ENCODE results near the gene PHACTR1.

PHACTR1 gene

DNA sequence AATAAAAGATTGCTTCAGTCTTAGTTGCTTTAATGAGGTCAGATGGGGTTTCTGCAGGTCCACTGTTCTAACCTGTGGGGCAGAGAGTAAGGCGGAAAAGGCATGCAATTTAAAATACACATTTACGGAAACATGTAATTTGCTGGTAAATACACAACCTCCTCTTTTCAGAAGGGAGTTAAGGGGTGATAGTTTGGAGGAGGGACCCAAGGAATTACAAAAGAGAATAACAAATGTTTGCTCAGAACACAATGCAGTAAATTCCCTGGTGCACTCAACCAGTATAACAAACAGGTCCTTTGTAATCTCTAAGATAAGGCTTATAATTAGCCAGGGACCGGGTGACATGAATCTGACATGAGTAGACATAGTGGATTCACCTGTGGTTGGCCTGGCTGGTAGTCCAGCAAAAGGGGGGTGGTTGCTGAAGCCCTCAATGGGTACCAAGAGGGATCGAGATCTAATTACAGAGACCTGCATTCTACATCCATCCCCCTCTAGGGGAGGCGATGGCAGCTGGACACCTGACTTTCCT, 295.1 kb downstream of the PHACTR1 start:
- no peak for TF ChIP-seq PAX5 (IDR thresholded peaks at IDR 0.05; ENCODE audit: insufficient read depth, low read length, severe bottlenecking)
- no peak for TF ChIP-seq SPI1 (IDR thresholded peaks at IDR 0.05; ENCODE audit: low read depth, low read length)
- no peak for TF ChIP-seq POLR2AphosphoS5 (IDR thresholded peaks at IDR 0.05; ENCODE audit: low read depth, low read length)
- TF ChIP-seq TAF1 (IDR thresholded peaks at IDR 0.05; ENCODE audit: low read depth, low read length), result no peak
- TF ChIP-seq POU2F2 (IDR thresholded peaks at IDR 0.05; ENCODE audit: low read depth, low read length), result no peak
- no peak for TF ChIP-seq POLR2A (IDR thresholded peaks at IDR 0.05; ENCODE audit: low read depth, low read length)
- no peak for DNase-seq (ENCODE audit: insufficient read length, low spot score)
- no peak for FAIRE-seq

DNA sequence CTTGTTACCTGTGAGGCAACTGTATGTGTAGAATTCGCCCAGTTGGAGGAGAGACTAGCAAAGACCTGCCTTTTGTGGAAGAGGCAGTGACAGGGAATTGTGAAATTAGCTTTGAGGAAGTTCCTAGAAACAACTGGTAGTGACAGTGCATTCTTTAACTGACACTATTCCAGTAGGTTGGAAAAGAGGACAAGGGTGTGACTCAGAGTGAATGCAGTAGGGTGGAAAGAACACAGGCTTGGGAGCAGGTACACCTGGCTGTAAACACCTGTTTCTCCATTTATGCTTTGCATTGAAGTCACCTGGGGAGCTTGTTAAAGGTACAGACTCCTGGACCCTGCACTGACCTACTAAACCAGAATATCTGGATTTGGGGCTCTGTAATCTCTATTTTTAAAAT, 295.7 kb downstream of the PHACTR1 start:
- DNase-seq (ENCODE audit: insufficient read length, low spot score) (no peak), FAIRE-seq (no peak)
- no peak for TF ChIP-seq POLR2A (IDR thresholded peaks at IDR 0.05; ENCODE audit: low read depth, low read length)

- DNase-seq (ENCODE audit: insufficient read length, low spot score) (no peak), FAIRE-seq (no peak)
- TF ChIP-seq TAF1 (IDR thresholded peaks at IDR 0.05; ENCODE audit: low read depth, low read length) (no peak), POLR2AphosphoS5 (IDR thresholded peaks at IDR 0.05; ENCODE audit: low read depth, low read length) (no peak), POU2F2 (IDR thresholded peaks at IDR 0.05; ENCODE audit: low read depth, low read length) (no peak), POLR2A (IDR thresholded peaks at IDR 0.05; ENCODE audit: low read depth, low read length) (no peak), SPI1 (IDR thresholded peaks at IDR 0.05; ENCODE audit: low read depth, low read length) (no peak)
Measured at GRCh38 chr6:13012977-13013680, 296.6 kb downstream of the PHACTR1 start.

DNA sequence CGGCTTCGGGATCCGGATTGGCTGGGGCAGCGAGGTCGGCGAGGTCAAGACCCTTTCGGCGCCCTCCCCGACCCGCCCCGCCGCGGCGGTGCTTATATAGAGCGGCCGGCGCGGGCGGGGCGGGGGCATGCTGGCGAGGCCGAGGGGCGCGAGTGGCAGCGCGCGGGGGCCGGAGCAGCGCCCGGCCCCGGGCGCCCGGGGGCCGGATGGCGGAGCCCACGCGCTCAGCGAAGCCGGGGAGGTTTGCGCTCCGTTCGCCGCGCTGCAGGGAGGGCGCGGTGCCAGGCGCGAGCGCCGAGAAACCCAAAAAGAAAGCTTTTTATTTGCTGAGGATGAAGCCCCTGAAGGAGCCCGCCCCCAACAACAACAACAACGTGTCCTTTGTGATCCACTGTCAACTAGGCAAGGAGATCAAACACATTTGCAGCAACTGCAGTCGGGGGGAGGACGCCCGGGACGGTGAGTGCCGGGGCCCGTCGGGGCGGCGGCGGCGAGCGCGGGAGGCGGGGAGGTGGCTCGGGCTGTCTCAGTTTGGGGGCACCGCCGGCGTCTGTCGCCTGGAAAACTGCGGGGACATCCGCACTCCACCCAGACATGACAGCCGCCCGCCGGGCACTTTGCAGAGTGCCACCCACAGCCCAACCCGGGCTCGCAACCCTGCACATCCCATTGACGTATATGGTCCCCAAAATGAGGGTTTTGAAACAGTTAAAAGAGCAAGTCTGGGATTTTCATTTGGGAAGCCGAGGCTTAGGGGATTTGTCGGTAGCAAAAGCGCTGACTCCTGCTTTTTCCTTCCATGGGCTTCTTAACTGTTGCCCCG, 297.3 kb downstream of the PHACTR1 start:
- peak; percentile 25 for DNase-seq (ENCODE audit: insufficient read length, low spot score)
- no peak for FAIRE-seq
- TF ChIP-seq TAF1 (IDR thresholded peaks at IDR 0.05; ENCODE audit: low read depth, low read length) (no peak), POLR2AphosphoS5 (IDR thresholded peaks at IDR 0.05; ENCODE audit: low read depth, low read length) (no peak), POLR2A (IDR thresholded peaks at IDR 0.05; ENCODE audit: low read depth, low read length) (no peak), POU2F2 (IDR thresholded peaks at IDR 0.05; ENCODE audit: low read depth, low read length) (no peak), SPI1 (IDR thresholded peaks at IDR 0.05; ENCODE audit: low read depth, low read length) (no peak), PAX5 (IDR thresholded peaks at IDR 0.05; ENCODE audit: insufficient read depth, low read length, severe bottlenecking) (no peak)

DNA sequence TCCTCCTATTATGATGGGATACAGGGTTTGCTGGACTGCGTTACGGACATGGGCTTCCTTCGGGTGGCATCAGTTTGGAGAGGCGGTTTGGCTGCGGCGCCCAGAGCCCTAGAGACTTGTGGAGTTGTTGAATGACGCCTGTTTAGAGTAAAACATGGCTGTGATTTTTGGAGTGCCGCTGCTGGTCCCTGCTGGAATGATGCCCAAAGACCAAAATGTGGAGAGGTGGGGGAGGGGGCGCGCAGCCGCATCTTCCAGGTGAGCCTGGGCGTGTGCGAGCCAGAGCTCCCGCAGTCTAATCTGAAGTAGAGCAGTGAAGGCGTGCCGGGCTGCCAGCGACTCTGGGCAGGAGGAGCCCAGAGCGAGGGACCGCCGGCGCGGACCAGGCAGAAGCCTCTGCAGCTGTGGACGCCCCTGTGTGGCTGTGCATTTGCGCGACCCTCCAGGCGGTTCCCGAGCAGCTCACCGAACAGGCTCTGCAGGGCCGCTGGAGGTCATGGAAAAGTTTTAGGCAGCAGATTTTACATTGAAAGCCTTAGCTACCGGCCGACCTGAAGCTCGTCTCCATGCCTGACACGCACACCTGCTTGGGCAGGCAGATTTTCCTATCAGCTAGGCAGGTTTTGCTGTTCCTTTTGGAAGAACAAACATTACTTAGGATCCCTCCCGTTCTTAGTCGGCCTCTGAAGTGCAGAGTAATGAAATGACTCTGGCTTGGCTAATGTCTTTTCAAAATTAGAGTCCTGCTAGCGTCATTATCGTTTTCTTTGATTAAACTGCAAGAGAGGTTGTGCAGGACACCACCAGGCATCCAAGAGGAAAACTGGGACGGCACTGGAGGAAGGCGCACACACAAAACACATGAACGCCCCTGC, 298.2 kb downstream of the PHACTR1 start:
- DNase-seq (ENCODE audit: insufficient read length, low spot score), result no peak
- TF ChIP-seq TAF1 (IDR thresholded peaks at IDR 0.05; ENCODE audit: low read depth, low read length) (no peak), POLR2A (IDR thresholded peaks at IDR 0.05; ENCODE audit: low read depth, low read length) (no peak), PAX5 (IDR thresholded peaks at IDR 0.05; ENCODE audit: insufficient read depth, low read length, severe bottlenecking) (no peak), POU2F2 (IDR thresholded peaks at IDR 0.05; ENCODE audit: low read depth, low read length) (no peak), POLR2AphosphoS5 (IDR thresholded peaks at IDR 0.05; ENCODE audit: low read depth, low read length) (no peak), SPI1 (IDR thresholded peaks at IDR 0.05; ENCODE audit: low read depth, low read length) (no peak)
- no peak for FAIRE-seq

GRCh38 chr6:13015379-13015681, 298.8 kb downstream of the PHACTR1 start:
- TF ChIP-seq TAF1 (IDR thresholded peaks at IDR 0.05; ENCODE audit: low read depth, low read length) (no peak), SPI1 (IDR thresholded peaks at IDR 0.05; ENCODE audit: low read depth, low read length) (no peak), POU2F2 (IDR thresholded peaks at IDR 0.05; ENCODE audit: low read depth, low read length) (no peak), PAX5 (IDR thresholded peaks at IDR 0.05; ENCODE audit: insufficient read depth, low read length, severe bottlenecking) (no peak), POLR2AphosphoS5 (IDR thresholded peaks at IDR 0.05; ENCODE audit: low read depth, low read length) (no peak), POLR2A (IDR thresholded peaks at IDR 0.05; ENCODE audit: low read depth, low read length) (no peak)
- DNase-seq (ENCODE audit: insufficient read length, low spot score), result no peak
- FAIRE-seq, result no peak

DNA sequence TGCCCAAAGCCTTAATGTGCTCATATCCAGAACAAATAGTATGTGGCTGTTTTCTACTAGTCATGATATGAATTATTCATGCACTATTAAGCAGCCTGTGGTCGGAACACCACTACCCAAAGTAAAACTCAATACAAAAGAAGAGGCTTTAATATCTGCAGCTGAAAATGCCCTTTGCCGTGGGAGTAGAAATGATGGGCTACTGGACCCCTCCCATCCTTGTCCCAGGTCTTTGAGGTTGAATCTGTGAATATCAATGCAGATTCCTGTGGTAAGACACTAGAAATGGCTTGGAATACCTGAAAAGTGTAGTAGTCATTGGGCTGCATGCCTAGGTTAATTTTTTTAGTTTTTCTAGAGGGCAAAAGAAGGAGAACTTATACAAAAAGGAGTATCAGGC, 308.0 kb downstream of the PHACTR1 start:
- no peak for TF ChIP-seq POLR2AphosphoS5 (IDR thresholded peaks at IDR 0.05; ENCODE audit: low read depth, low read length)
- FAIRE-seq (no peak), DNase-seq (ENCODE audit: insufficient read length, low spot score) (no peak)

DNA sequence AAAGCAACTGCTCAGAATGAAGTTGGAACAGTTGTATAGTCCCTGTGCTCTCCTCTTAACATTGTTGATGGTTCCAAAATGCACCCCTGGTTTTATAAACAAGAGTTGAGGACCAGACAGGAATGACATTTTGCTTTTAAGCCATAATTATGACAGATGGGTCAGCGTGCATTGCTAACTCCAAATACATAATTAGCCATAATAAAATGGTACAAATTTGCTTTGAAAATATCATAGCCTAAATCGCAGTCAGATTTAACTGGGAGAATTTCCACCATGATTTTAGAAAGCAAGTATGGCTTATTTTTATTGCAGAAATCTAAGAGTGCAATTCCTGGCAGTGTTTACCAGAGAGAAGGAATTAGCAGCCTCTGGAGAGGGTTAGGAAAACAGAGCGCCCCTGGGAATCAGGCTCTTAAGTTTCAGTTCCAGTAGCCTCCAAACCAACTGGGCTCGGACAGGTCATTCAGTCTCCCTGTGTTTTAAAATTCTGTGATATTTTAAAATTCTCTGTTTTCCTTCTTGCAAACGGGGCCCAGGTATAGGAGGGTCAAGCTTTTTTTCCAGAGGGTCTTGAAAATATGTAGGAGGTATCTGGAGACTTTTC, 309.4 kb downstream of the PHACTR1 start:
- TF ChIP-seq TAF1 (IDR thresholded peaks at IDR 0.05; ENCODE audit: low read depth, low read length) (no peak), POLR2A (IDR thresholded peaks at IDR 0.05; ENCODE audit: low read depth, low read length) (no peak), SPI1 (IDR thresholded peaks at IDR 0.05; ENCODE audit: low read depth, low read length) (no peak), POU2F2 (IDR thresholded peaks at IDR 0.05; ENCODE audit: low read depth, low read length) (no peak), POLR2AphosphoS5 (IDR thresholded peaks at IDR 0.05; ENCODE audit: low read depth, low read length) (no peak), PAX5 (IDR thresholded peaks at IDR 0.05; ENCODE audit: insufficient read depth, low read length, severe bottlenecking) (no peak)
- DNase-seq (ENCODE audit: insufficient read length, low spot score) (no peak), FAIRE-seq (no peak)

- TF ChIP-seq PAX5 (IDR thresholded peaks at IDR 0.05; ENCODE audit: insufficient read depth, low read length, severe bottlenecking), result no peak
- FAIRE-seq, result no peak
Measured at GRCh38 chr6:13026557-13026956, 310.0 kb downstream of the PHACTR1 start.

More at GRCh38 chr6:13026557-13026956, 310.0 kb downstream of the PHACTR1 start:
- DNase-seq (ENCODE audit: insufficient read length, low spot score), result no peak

All from GM12891 (cell line).